GM21529 (cell line): ENCODE data around the gene ATAD5.
"Not testable (repeated sequence)": the region's sequence is repeated elsewhere in the genome, so short reads cannot be mapped to it uniquely, and the experiment has no call there.

Experiments
- ATAC-seq: cut with Tn5 transposase; IDR thresholded peaks from one replicate; pipeline ENCODE4 v1.9.1; 2021; ENCODE audit not compliant: unreplicated experiment

ATAD5 gene

GRCh38 chr17:30910151-30910550 is 78.4 kb downstream of the ATAD5 start:
- not testable (repeated sequence) for ATAC-seq

DNA sequence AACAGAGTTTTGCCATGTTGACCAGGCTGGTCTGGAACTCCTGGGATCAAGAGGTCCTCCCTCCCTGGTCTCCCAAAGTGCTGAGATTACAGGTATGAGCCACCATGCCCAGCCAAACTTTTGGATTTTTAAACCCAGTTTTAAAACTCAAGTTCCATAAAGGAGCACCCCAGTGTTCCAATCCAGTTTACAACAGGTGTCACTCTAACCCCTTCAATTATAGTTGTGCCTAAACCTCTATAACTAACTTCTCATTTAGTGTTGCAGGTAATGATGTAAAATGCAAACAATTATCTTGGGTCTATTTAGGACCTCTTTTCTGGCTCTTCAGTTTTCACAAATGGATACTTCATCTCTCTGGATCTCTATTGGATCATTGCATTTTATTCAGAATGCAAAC is 82.2 kb downstream of the ATAD5 start:
- ATAC-seq, result no peak

DNA sequence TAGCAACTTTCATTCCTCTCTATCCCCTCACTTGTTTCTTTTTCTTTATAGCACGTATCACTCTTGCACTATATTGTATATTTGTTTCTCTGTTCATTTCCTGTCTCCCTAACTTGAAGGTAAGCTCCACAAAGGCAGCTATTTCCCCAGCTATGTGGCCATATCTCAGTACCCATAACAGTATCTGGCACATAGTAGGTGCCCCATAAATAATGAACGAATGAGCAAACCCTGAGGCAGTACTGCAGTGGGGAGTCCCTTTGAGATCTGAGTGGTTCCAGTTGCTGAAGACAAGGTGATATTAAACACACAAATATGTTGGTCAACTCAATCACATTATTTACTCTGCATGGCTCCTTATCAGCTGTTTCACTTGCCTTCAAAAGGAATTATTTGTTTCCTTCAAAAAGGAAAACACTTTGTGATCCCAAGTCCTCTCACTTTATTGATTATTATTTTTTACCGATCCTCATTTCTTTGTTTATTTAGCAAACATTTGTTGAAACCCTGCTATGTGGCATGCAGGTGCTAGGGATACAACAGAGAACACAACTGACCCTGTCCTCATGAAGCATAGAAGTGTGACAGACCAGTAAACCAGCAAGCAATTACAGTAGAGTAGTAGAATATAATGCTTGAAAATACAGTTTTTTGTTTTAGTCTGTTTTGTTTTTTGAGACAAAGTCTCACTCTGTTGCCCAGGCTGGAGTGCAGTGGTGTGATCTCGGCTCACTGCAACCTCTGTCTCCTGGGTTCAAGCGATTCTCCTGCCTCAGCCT is 84.3 kb downstream of the ATAD5 start:
- ATAC-seq, result no peak

DNA sequence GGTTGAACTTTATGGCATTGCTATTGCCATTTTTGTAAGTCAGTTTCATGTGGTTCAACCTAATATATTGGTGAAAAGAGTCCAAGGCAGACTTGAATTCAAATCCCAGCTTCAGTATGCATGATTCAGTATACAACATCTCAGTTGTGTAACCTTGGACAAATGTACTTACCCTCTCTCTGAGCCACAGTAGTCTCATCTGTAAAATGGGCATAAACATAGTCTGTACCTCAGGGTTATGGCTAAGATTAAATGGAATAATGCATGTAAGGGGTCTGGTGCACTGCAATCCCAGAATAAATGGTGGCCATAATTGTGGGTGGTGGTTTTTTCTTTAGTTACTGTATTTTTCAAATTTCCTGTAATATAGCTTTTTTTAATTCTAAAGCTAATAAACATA is 85.3 kb downstream of the ATAD5 start:
- ATAC-seq, result no peak

- ATAC-seq, result no peak
Observed at GRCh38 chr17:30920282-30920681, 88.5 kb downstream of the ATAD5 start.

DNA sequence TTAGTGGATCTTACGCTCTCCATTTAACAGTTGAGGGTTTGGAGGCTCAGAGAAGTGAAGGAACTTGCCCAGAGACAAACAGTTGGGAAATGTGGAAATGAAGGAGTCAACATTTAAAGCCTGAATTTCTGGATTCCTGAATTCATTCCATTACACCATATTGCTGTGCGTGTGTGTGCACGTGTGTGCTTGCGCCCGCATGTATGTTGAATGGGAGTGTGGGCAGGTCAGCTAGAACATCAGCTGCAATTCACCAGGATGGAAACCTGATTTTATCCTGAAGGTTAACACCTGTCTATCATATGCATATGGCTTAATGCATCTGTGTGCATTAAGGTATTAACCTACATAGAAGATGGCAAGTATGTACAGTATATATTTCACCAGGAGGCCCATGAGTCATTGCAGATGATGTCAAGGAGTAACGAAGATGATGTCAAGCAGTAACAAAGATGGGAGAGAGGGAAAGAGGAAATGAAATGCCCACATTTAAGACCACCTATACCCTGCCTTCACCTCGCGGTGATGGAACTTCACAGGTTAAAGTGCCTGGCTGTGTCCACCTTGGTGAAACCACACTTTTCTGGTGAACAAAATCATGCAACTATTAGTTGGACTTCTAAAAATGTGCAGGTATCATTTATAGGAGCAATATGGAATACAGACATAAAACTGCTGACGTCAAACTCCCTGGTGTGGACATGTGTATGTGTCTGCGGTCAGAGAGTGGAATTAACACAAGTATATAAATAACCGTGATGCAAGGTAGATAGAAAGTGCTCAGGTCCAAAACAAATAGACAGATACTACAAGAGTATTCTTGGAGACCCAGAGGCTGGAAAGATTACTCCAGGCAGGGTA is 89.1 kb downstream of the ATAD5 start:
- ATAC-seq, result no peak

GRCh38 chr17:30921544-30922196 is 89.9 kb downstream of the ATAD5 start, which contains the start of gene ADAP2:
Gene ADAP2 (plus strand): TSS chr17:30921945. CDS start chr17:30922015, 70 bp downstream.
- no peak for ATAC-seq

- no peak for ATAC-seq
Observed at GRCh38 chr17:30922235-30923030, 90.7 kb downstream of the ATAD5 start.

DNA sequence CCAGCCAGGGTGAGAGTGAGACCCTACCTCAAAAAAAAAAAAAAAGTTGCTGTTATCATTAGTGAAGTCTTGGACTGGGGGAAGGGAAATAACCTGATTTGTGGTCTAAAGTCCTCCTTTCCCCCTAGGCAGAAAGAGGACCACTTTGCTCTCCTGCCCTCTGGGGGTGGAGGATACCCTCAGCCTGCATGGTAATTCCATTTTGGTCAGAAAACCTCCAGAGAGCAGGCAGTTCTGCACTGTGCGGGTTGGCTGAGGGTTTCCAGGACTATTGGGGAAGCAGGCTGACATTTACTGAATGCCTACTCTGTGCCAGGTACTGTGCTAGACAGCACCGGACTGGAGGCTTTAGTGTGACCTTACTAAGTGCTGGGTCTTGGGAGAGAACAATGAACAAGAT is 92.6 kb downstream of the ATAD5 start:
- ATAC-seq, result no peak

- no peak for ATAC-seq
Observed at GRCh38 chr17:30926516-30926915, 94.8 kb downstream of the ATAD5 start.

DNA sequence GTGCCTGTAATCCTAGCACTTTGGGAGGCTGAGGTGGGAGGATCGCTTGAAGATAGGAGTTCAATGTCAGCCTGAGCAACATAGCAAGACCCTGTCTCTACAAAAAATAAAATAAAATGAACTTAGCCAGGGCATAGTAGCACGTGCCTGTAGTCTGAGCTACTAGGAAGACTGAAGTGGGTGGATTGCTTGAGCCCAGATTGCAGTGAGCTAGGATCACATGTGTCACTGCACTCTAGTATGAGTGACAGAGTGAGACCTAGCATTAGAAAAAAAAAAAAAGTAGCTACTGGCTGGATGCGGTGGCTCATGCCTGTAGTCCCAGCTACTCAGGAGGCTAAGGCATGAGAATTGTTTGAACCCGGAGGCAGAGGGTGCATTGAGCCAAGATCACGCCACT is 96.0 kb downstream of the ATAD5 start:
- ATAC-seq, result no peak

- no peak for ATAC-seq
Observed at GRCh38 chr17:30928584-30928983, 96.8 kb downstream of the ATAD5 start.

DNA sequence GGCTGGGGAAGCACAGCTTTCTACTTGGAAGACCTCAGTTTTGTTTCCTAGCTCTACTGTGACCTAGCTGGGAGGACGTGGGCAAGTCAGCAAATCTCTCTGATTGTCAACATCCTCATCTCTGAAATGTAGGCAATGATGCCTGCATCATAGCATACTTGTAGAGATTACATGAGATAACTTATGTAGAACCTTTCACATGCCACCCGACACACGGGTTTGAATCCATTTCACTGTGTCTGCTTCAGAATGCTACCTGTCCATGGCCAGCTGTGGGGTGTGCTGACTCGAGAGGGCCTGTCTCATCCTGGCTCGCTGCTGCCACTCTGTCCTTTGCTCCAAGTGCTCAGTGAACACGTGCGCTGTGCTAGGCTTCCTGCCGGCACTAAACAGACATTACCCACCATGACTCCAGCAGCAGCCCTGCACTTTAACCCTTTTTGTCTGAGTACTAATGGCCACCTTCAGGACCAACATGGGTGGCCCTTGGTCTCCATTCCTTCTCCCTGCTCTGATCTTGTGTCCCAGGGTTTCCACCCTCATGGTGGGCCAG is 97.4 kb downstream of the ATAD5 start:
- ATAC-seq, result no peak

DNA sequence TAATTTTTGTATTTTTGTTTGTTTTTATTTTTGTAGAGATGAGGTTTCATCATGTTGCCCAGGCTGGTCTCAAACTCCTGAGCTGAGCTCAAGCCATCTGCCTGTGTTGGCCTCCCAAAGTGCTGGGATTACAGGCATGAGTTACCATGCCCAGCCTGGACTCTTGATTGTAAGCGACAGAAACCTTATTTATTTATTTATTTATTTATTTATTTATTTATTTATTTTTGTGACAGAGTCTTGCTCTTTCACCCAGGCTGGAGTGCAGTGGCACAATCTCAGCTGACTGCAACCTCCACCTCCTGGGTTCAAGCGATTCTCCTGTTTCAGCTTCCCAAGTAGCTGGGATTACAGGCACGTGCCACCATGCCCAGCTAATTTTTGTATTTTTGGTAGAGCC is 98.1 kb downstream of the ATAD5 start:
- not testable (repeated sequence) for ATAC-seq

GRCh38 chr17:30930495-30930894 is 98.7 kb downstream of the ATAD5 start:
- no peak for ATAC-seq

- not testable (repeated sequence) for ATAC-seq
Observed at GRCh38 chr17:30931582-30931981, 99.8 kb downstream of the ATAD5 start.

DNA sequence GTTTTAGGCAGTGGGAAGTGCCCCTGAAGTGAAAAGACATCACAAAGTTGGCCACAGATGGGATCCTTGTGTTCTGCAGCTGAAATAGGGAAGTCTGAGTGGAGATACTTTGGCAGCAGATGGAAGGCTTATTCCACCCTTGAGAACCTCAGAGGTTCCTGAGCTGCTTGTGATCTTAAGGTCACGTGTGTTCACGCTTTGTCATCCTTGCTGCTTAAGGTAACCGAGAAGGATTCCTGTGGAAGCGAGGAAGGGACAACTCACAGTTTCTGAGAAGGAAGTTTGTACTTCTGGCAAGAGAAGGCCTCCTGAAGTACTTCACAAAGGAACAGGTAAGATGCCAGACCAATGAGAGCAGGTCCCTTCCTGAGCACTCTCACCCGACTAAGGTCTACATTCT is 102.2 kb downstream of the ATAD5 start:
- no peak for ATAC-seq

GRCh38 chr17:30939051-30939689 is 107.4 kb downstream of the ATAD5 start:
- no peak for ATAC-seq

GRCh38 chr17:30942308-30943079 is 110.7 kb downstream of the ATAD5 start:
- ATAC-seq, result no peak
